GM10266 (cell line): ENCODE data around the gene PITPNM3.

Experiments
- DNase-seq: peaks from one replicate; pipeline ENCODE4 v3.0.0; 2012; ENCODE audit errors: extremely low spot score
- TF ChIP-seq, protein P1 (sequence below): IDR thresholded peaks from 2 replicates; pipeline ENCODE4 v1.5.1; 2012; ENCODE audit warnings: mild to moderate bottlenecking, low read depth; ENCODE audit not compliant: control insufficient read depth, insufficient read depth; ENCODE audit errors: missing control alignments

PITPNM3 gene

DNA sequence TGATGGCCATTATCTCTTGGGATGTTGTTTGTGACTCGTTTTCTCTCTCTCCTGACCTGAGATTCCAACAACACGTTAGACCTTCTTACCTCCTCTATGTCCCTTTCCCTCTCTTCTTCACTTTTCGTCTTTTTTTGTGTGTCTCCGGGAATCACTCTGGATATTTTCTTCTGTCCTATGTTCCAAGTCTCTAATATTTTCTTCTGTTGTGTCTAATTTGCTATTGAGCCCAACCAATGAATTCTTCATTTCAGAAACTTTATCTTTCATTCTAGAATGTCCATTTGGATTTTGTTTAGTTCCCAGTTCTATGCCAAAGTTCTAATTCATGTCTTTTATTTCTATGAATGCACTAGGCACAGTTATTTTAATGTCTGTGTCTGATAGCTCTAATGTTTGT is 27.1 kb upstream of the PITPNM3 start:
- DNase-seq: no peak
- TF ChIP-seq, protein P1, sequence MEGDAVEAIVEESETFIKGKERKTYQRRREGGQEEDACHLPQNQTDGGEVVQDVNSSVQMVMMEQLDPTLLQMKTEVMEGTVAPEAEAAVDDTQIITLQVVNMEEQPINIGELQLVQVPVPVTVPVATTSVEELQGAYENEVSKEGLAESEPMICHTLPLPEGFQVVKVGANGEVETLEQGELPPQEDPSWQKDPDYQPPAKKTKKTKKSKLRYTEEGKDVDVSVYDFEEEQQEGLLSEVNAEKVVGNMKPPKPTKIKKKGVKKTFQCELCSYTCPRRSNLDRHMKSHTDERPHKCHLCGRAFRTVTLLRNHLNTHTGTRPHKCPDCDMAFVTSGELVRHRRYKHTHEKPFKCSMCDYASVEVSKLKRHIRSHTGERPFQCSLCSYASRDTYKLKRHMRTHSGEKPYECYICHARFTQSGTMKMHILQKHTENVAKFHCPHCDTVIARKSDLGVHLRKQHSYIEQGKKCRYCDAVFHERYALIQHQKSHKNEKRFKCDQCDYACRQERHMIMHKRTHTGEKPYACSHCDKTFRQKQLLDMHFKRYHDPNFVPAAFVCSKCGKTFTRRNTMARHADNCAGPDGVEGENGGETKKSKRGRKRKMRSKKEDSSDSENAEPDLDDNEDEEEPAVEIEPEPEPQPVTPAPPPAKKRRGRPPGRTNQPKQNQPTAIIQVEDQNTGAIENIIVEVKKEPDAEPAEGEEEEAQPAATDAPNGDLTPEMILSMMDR: no peak

DNA sequence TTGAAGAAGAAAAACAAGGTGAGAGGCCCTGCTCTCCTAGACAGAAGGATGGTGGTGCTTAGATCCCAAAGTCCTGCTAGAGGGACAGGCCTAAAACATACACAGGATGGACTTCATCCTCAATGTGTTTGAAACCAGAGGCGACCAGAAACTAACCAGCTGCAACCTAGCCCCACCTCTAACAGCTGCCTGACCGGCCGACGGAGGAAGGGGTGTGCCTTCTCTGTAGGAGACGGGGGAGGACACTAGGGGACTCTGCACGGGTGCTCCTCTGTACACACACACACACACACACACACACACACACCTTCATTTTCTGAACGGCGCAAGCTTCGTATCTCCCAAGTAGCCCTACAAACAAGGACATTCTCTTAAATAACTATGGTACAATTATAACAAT is 24.3 kb upstream of the PITPNM3 start:
- TF ChIP-seq, protein P1: no peak
- DNase-seq: no peak

DNA sequence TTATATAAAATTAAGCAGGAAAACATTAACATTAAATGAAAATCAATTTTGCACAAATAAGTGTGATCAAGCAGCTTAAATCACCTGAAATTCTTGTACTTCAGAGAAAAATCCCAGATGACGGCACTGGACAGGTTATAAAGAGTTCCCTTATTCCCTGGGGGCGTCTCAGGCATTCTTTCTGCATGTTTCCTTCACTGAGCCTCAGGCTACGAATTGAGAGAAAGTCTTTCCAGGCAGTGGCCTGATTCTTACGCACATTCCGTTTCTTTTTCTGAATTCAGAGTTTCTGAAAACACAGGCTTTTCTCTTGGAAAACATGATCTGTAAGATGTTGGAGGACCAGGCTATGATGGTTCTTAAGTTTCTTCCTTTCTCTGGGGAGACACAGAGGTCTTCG is 22.1 kb upstream of the PITPNM3 start:
- DNase-seq: no peak
- TF ChIP-seq, protein P1: no peak

DNA sequence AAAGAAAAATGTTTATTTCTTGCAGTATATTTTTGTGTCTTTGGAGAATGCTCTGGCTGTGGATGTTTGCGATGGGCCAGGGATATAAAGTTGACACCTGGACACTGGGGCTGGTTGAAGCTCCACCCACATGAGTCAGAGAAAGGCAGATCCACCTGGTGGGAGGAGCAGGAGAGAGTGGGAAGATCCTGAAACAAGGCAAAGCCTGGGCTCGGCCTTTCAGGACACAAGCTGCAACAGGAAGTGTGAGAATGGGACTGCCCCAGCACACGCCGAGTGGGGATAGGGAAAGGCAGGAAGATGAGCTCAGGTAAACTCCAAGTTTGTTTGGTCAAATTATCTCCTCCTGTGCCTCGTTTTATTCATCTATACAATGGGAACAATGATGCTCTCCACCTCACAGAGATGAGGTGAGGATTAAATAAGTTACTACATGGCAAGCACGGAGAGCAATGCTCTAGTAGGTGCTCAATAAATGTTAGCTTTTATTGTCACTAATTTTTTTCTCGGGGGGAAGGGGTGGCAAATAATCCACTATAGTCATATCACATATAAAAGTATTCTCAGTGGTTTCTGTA is 21.4 kb upstream of the PITPNM3 start:
- DNase-seq: no peak
- TF ChIP-seq, protein P1: no peak

DNA sequence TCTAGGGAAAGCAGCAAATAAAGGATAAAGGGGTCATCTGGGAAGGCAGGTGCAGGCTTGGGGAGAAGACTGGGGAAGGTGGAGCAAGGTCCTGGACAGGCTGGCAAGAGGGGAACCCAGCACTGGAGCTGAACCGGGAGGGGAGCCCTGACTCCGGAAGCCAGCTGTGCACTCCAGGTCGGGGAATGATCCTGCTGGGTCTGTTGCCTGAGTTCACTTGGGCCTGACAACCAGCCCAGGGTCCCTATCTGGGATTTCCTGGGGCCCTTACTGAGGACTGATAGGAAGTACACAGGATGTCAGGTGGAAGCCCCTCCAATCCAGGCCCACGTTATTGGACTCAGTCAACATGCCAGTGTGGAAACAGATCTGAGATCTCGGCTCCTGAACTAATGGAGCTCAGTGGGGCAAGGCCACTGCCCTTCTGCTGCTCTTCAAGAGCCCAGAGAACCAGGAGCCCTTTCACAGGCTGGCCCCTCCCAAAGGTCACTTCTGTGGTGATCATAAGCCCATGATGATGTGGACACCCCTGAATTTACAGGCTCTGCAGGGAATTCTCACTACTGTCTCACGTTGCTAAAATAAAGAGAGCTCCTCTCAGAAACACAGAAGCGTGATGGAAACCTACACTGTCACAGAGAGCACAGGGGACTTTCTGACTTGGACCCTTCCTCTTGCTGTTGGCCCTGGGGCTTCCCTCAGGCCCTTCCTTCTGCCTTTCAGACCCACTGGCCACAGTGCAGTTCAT is 19.9 kb upstream of the PITPNM3 start:
- TF ChIP-seq, protein P1: no peak
- no peak for DNase-seq

DNA sequence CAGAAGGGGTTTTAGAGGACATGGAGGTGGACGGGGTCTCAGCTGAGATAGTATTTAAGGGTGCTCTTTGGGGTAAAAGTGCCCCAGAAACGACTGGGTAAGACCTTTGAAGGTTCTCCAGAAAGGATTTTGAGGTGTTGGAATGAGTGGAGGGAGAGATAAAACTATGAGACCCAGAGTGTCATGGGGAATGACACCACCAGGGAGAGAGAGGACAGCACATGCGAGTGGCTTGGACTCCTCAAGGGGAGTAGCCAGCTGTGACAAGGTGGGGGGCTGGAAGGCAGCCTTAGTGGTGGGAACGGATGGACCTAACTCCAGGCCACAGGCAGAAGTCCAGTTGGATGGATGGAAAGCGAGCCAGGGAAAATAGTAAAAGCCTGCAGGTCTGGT is 19.2 kb upstream of the PITPNM3 start:
- TF ChIP-seq, protein P1: no peak
- DNase-seq: no peak
